Stromal cell of bone marrow (primary cell): ENCODE measurements around the gene ROR2.
"Not testable (repeated sequence)": the region's sequence is repeated elsewhere in the genome, so short reads cannot be mapped to it uniquely, and the experiment has no call there.

ENCODE experiments used
- DNase-seq: peaks from one replicate; pipeline ENCODE4 v3.0.0-alpha.2; 2012; ENCODE audit warnings: low read depth

The ROR2 gene

DNA sequence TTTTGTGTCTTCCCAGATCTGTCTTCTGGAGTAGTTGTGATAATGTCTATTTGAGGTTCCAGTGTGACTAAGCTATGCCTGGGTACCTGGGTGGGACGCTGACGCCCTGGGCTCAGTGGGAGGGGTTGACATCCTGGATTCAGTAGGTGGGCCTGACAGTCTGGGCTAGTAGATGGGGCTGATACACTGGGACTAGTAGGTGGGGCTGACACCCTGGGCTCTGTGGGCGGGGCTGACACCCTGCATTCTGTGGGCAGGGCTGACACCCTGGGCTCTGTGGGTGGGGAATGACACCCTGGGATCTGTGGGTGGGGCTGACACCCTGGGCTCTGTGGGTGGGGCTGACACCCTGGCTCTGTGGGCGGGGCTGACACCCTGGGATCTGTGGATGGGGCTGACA, 153.5 kb downstream of the ROR2 start:
- DNase-seq, result not testable (repeated sequence)

GRCh38 chr9:91795598-91796241, 154.3 kb downstream of the ROR2 start:
- no peak for DNase-seq

GRCh38 chr9:91793371-91793770, 156.7 kb downstream of the ROR2 start:
- not testable (repeated sequence) for DNase-seq

DNA sequence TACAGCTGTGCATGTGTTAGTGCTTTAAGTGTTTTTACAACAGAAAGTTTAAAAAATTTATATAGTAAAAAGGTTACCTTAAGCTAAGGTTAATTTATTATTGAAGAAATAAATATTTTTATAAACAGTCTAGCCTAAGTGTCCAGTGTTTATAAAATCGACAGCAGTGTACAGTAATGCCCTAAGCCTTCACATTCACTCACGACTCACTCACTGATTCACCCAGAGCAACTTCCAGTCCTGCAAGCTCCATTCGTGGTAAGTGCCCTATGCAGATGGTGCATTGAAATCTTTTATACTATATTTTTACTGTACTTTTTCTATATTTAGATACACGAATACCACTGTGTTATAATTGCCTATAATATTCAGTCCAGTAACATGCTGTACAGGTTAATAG, 159.1 kb downstream of the ROR2 start:
- DNase-seq, result no peak

GRCh38 chr9:91789941-91790340, 160.1 kb downstream of the ROR2 start:
- no peak for DNase-seq

DNA sequence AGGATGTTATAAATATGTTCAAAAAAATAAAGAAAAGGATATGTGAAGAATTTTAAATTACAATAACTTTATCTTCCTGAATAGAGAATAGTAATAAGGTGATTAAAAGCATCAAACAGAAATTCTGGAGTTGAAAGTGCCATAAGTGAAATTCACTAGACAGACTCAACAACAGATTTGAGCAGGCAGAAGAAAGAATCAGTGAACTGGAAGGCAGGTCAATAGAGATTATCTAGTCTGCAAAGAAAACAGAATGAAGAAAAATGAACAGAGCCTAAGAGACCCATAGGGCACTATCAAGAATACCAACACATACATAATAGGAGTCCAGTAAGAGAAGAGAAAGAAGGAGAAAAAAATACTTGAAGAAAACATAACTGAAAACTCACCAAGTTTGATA, 162.1 kb downstream of the ROR2 start:
- no peak for DNase-seq

- no peak for DNase-seq
Observed at GRCh38 chr9:91786132-91786896, 163.7 kb downstream of the ROR2 start.

GRCh38 chr9:91785447-91785842, 164.6 kb downstream of the ROR2 start:
- no peak for DNase-seq

DNA sequence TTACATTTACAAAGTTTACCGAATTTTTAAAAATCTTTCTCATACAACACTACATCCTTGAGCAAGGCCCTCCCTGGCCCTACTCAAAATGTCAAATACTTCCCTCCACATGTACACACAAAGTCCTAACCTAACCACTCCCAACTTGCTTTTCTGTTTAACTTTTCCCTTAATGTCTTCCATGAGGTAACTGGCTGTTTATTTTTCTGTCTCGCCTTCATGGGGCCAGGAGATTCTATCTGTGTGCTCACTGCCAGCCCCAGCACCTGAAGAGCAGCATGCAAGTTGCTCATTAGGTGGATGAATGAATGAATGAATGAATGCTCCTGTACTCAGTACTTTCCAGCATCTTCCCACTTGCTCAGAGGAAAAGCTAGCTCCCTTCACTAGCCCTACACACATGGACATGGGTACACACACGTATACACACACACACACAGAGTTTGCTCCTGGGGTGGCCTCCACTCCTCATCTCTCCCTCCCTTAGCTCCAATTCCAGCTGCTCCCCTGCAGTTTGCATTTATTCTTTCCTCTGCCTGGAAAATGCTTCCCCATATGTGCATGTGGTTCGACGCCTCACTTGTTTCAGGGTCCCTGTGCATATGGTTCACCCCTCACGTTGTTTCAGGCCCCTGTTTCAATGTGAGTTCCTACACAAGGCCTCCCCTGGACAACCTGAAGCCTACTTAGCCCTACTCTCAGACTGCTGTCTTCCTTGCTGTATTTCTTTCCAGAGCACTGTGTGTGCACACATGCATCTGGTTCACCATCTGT, 165.2 kb downstream of the ROR2 start:
- DNase-seq, result no peak

- DNase-seq, result no peak
Observed at GRCh38 chr9:91783876-91784672, 166.0 kb downstream of the ROR2 start.

GRCh38 chr9:91783411-91783810, 166.6 kb downstream of the ROR2 start:
- no peak for DNase-seq

DNA sequence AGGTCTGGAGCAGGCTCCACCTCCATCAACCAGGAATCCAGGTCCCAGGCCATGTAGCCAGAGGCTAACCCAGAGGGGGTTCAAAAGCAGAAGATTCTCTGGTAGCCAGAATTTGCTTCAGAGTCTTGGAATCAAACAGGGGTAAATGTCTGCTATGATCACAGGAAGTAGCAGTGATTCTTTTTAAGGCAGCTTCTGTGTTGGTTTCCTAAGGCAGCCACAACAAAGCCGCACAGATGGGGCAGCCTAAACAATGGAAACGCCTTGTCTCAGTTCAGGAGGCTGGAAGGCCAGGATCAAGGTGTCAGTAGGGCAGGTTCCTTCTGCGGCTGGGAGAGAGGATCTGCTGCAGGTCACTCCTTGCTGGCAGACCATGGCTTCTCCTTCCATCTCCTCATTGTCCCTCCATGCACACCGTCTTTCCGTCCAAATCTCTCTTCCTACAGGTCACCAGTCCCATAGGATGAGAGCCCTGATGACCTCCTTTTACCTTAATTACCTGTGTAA, 167.3 kb downstream of the ROR2 start:
- DNase-seq, result no peak

GRCh38 chr9:91781906-91782305, 168.1 kb downstream of the ROR2 start:
- DNase-seq, result no peak

- DNase-seq, result no peak
Observed at GRCh38 chr9:91781116-91781515, 168.9 kb downstream of the ROR2 start.

DNA sequence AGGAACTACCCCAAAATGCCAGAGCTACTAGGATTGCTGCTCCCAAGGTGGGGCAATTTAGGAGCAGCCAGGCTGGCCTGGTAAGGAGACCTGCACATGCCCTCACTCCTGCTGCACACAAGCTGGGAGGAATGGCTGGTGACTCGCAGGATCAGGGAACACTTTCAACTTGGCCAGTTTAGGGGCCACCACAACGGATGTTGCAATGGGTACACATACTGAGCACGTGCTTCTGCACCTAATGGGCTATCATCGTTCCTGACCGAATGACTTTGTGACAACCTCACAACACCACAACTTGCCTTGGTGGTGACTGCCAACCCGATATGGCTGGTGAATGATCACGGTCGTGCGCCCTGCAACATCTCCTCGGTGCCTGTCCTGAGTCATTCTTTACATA, 172.0 kb downstream of the ROR2 start:
- no peak for DNase-seq

DNA sequence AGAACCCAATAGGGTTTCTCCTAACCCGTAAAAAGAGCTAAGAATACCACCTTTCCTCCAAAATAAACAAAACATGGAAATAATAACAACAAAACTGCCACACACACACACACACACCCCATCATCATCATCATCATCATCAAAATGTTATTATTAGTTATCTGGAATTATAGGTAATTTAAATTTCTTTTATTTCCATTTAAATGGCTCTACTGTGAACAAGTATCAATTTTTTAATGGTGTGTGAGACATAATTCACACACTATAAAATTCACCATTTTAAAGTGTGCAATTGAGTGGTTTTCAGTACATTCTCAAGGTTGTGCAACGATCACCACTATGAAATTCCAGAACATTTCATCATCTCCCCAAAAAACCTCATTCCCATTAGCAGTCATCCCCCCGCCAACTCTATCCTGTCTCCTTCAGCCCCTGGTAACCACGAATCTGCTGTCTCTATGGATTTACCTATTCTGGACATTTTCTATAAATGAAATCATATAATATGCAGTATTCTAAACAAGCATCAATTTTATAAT, 172.7 kb downstream of the ROR2 start:
- peak; percentile 52 for DNase-seq

DNA sequence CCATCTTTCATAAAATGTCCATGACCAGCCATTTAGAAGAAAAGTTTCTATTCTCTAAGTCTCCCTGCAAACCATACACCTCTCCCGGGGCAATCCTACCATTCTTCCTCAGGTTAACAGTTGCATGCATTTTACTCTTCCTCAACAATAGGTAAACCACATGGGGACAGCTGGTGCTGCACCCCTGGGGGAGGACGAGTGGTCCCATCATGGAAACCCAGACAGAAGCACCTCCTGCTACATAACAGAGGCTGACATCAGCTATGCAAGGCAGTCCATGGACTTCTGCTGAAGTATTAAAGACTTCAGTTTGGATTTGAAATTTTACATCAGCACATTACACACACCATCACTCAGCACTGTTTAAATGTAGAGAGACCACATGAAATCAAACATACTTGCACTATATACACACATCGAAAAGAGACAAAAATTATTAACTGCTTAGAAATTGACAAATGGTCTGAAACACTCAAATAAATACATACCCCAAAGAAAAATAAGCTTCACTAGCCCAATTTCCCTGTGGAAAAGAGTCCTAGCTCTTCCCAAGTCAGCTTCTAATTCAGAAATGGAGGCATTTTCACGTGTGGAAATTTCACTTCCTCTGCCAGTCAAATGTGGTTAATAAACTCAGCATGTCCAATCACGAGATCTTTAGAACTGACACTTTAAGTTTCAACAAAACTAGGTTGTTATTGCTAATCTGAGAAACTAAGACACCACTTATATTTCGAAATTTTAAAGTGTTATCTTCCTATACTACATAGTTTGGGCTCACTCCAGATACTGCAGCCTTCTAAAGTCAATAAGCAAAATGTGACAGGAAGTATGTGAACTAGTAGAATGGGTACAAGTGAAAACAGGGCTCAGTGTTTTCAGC, 173.4 kb downstream of the ROR2 start:
- no peak for DNase-seq

GRCh38 chr9:91775708-91776028, 174.4 kb downstream of the ROR2 start:
- no peak for DNase-seq

GRCh38 chr9:91775011-91775707, 174.9 kb downstream of the ROR2 start:
- no peak for DNase-seq

- DNase-seq, result no peak
Observed at GRCh38 chr9:91773156-91773555, 176.9 kb downstream of the ROR2 start.
